ENCODE measurements around the gene NFIX. TPM values are rescaled to one million over a fixed set of nuclear protein-coding genes. Genes with fewer than 3 reads are reported as not detected.

Gene NFIX
- total and polyA plus RNA-seq, 9 of the 15 experiments (the other 6 are each of a cell fraction or from before 2014, with no cell fraction given) = 0.28 to 26.8 (median 5.4) TPM

GRCh38 chr19:12956446-12957388, 38.6 kb upstream of the NFIX start, which contains the start of gene GADD45GIP1 (continued):
- TF ChIP-seq, protein P1, sequence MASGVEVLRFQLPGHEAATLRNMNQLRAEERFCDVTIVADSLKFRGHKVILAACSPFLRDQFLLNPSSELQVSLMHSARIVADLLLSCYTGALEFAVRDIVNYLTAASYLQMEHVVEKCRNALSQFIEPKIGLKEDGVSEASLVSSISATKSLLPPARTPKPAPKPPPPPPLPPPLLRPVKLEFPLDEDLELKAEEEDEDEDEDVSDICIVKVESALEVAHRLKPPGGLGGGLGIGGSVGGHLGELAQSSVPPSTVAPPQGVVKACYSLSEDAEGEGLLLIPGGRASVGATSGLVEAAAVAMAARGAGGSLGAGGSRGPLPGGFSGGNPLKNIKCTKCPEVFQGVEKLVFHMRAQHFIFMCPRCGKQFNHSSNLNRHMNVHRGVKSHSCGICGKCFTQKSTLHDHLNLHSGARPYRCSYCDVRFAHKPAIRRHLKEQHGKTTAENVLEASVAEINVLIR (CRISPR knock-in tag; IDR thresholded peaks at IDR 0.05) = no peak
- TF ChIP-seq FOXK2 (conservative IDR thresholded peaks at IDR 0.05 in 1 of 2, IDR thresholded peaks at IDR 0.05 in 1 of 2; ENCODE audit: low read depth in 2 of 2) = no peak
- no peak for TF ChIP-seq MTA1 (IDR thresholded peaks at IDR 0.05; ENCODE audit: borderline replicate concordance)
- no peak for TF ChIP-seq POLR2AphosphoS2 (IDR thresholded peaks at IDR 0.05; ENCODE audit: low read length)
- TF ChIP-seq THRB (CRISPR knock-in tag; conservative IDR thresholded peaks at IDR 0.05) = no peak
- peak; percentile 59; the same call in 1 of the 2 replicates for TF ChIP-seq GATAD2A (IDR thresholded peaks at IDR 0.05)
- peak; percentile 79; the same call in 1 of the 2 replicates for TF ChIP-seq MXI1 (IDR thresholded peaks at IDR 0.05; ENCODE audit: low read depth, low read length)
- peak; percentile 79; the same call in 1 of the 2 replicates for TF ChIP-seq ZBTB7A (IDR thresholded peaks at IDR 0.05; ENCODE audit: borderline replicate concordance, control insufficient read depth, low read depth, low read length)
- TF ChIP-seq CCNT2 (IDR thresholded peaks at IDR 0.05; ENCODE audit: borderline replicate concordance, extremely low read depth, insufficient read length, low read depth, low read length) = peak; percentile 65
- no peak; the same call in 1 of the 2 replicates for TF ChIP-seq ZNF830 (CRISPR knock-in tag; IDR thresholded peaks at IDR 0.05)
- no peak for TF ChIP-seq MBD2 (IDR thresholded peaks at IDR 0.05; ENCODE audit: borderline replicate concordance, low read depth)
- no peak for TF ChIP-seq ZNF507 (tag; conservative IDR thresholded peaks at IDR 0.05)
- no peak for TF ChIP-seq IFI16 (CRISPR knock-in tag; IDR thresholded peaks at IDR 0.05)
- no peak for TF ChIP-seq ZNF384 (IDR thresholded peaks at IDR 0.05; ENCODE audit: low read depth, low read length)
- peak; percentile 79; the same call in 1 of the 2 replicates for TF ChIP-seq ZSCAN29 (IDR thresholded peaks at IDR 0.05)
- TF ChIP-seq, protein P2, sequence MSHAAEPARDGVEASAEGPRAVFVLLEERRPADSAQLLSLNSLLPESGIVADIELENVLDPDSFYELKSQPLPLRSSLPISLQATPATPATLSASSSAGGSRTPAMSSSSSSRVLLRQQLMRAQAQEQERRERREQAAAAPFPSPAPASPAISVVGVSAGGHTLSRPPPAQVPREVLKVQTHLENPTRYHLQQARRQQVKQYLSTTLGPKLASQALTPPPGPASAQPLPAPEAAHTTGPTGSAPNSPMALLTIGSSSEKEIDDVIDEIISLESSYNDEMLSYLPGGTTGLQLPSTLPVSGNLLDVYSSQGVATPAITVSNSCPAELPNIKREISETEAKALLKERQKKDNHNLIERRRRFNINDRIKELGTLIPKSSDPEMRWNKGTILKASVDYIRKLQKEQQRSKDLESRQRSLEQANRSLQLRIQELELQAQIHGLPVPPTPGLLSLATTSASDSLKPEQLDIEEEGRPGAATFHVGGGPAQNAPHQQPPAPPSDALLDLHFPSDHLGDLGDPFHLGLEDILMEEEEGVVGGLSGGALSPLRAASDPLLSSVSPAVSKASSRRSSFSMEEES (CRISPR knock-in tag; IDR thresholded peaks at IDR 0.05) = no peak
- 0 out of 2 replicates have a peak, but pooled peaks have one; percentile 31 for TF ChIP-seq DIDO1 (tag; IDR thresholded peaks at IDR 0.05; ENCODE audit: low read depth)
- no peak for TF ChIP-seq ZNF239 (CRISPR knock-in tag; IDR thresholded peaks at IDR 0.05)
- no peak for TF ChIP-seq ZNF668 (CRISPR knock-in tag; IDR thresholded peaks at IDR 0.05)
- no peak for TF ChIP-seq MAFF (IDR thresholded peaks at IDR 0.05; ENCODE audit: low read length)
- TF ChIP-seq, protein P3, sequence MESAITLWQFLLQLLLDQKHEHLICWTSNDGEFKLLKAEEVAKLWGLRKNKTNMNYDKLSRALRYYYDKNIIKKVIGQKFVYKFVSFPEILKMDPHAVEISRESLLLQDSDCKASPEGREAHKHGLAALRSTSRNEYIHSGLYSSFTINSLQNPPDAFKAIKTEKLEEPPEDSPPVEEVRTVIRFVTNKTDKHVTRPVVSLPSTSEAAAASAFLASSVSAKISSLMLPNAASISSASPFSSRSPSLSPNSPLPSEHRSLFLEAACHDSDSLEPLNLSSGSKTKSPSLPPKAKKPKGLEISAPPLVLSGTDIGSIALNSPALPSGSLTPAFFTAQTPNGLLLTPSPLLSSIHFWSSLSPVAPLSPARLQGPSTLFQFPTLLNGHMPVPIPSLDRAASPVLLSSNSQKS (CRISPR knock-in tag; IDR thresholded peaks at IDR 0.05) = no peak
